H1 (cell line): ENCODE results near the gene DOK7. TPM values are rescaled to one million over a fixed set of nuclear protein-coding genes. Genes with fewer than 3 reads are reported as not detected.
A peak's percentile ranks its signal among the peaks of the same experiment; 100 is the strongest.

ENCODE experiments used
- CTCF ChIA-PET: fragments of 300-600 bp; sonication (Branson Sonifier 250); formaldehyde crosslinking; loops from one replicate; lab custom pipeline; 2021; ENCODE audit not compliant: partially characterized antibody; lab: Charles Lee
- POLR2A ChIA-PET: fragments of 300-600 bp; sonication (Branson Sonifier 250); formaldehyde crosslinking; loops from one replicate; lab custom pipeline; 2021; ENCODE audit warnings: inconsistent platforms; ENCODE audit not compliant: partially characterized antibody; lab: Charles Lee
- DNase-seq, 2 experiments: peaks; one replicate each; pipeline versions ENCODE4 v3.0.0 to v3.0.0-alpha.2; 2010 to 2022; ENCODE audit warnings: low spot score in 2 of 2, low read depth in 1 of 2, mixed read lengths in 1 of 2
- FAIRE-seq: peaks from 2 replicates; lab custom pipeline; 2011; peaks lifted over from hg19 to GRCh38; lab: Jason Lieb, UNC
- H2AFZ ChIP-seq: 2 replicates; pipeline ENCODE4 v1.8.1; 2012; ENCODE audit warnings: low read length, inconsistent platforms
- H2AK5ac ChIP-seq: 2 replicates; pipeline ENCODE4 v1.6.1; 2013; ENCODE audit warnings: low read depth, low read length
- H2BK120ac ChIP-seq: replicated peaks from 2 replicates; pipeline ENCODE3; 2013; ENCODE audit warnings: low read depth, low read length, inconsistent platforms
- H2BK12ac ChIP-seq: 2 replicates; pipeline ENCODE4 v1.6.1; 2013; ENCODE audit warnings: low read depth, low read length
- H2BK15ac ChIP-seq: 2 replicates; pipeline ENCODE4 v1.6.1; 2013; ENCODE audit warnings: low read length
- H2BK20ac ChIP-seq: 2 replicates; pipeline ENCODE4 v1.6.1; 2013; ENCODE audit warnings: low read length
- H2BK5ac ChIP-seq: 2 replicates; pipeline ENCODE4 v1.6.1; 2013; ENCODE audit warnings: low read depth, low read length
- H3K14ac ChIP-seq: 2 replicates; pipeline ENCODE4 v1.6.1; 2013; ENCODE audit warnings: inconsistent platforms; ENCODE audit not compliant: insufficient read length
- H3K18ac ChIP-seq: 2 replicates; pipeline ENCODE4 v1.6.1; 2013; ENCODE audit warnings: low read length; ENCODE audit errors: extremely low read depth
- H3K23ac ChIP-seq: 2 replicates; pipeline ENCODE4 v1.6.1; 2013; ENCODE audit warnings: inconsistent platforms; ENCODE audit not compliant: insufficient read length
- H3K23me2 ChIP-seq: 2 replicates; pipeline ENCODE4 v1.6.1; 2013; ENCODE audit warnings: low read depth, low read length
- H3K27ac ChIP-seq: 2 replicates; pipeline ENCODE4 v1.6.1; 2011; ENCODE audit warnings: low read depth, low read length, inconsistent platforms
- H3K27me3 ChIP-seq, 4 experiments: replicated peaks in 1 of 4; 1 replicate in 1 of 4; 2 replicates in 3 of 4; pipeline versions ENCODE4 v1.6.1 to v1.8.1; 2011 to 2013; ENCODE audit warnings: low read length in 3 of 4, mild to moderate bottlenecking in 3 of 4, inconsistent platforms in 2 of 4, mixed read lengths in 2 of 4, moderate library complexity in 1 of 4; ENCODE audit not compliant: control insufficient read depth in 3 of 4, insufficient read depth in 3 of 4; ENCODE audit errors: extremely low read depth in 1 of 4
- H3K36me3 ChIP-seq, 4 experiments: 2 replicates each; pipeline versions ENCODE4 v1.6.1 to v1.8.1; 2011 to 2013; ENCODE audit warnings: mild to moderate bottlenecking in 4 of 4, low read length in 3 of 4, moderate library complexity in 2 of 4, control low read depth in 1 of 4, inconsistent platforms in 1 of 4; ENCODE audit not compliant: insufficient read depth in 4 of 4, control insufficient read depth in 2 of 4
- H3K4ac ChIP-seq: replicated peaks from 2 replicates; pipeline ENCODE3; 2013; ENCODE audit warnings: low read length, low read depth, mixed read lengths, inconsistent platforms; ENCODE audit not compliant: insufficient read length
- H3K4me1 ChIP-seq, 4 experiments: replicated peaks in 1 of 4; 1 replicate in 1 of 4; 2 replicates in 3 of 4; pipeline versions ENCODE4 v1.6.1 to v1.8.1; 2011 to 2013; ENCODE audit warnings: low read length in 3 of 4, inconsistent platforms in 2 of 4, mixed read lengths in 1 of 4; ENCODE audit not compliant: insufficient read depth in 4 of 4, control insufficient read depth in 3 of 4
- H3K4me2 ChIP-seq, 2 experiments: 2 replicates each; pipeline versions ENCODE4 v1.6.1 to v1.8.1; 2011 to 2013; ENCODE audit warnings: low read depth in 2 of 2, low read length in 2 of 2, control low read depth in 1 of 2, inconsistent platforms in 1 of 2, mild to moderate bottlenecking in 1 of 2; ENCODE audit not compliant: insufficient read depth in 1 of 2
- H3K4me3 ChIP-seq, 4 experiments: fragments of 200-600, 300-600 bp in 1 of 4; sonication (generic), shearing (Covaris generic), sonication (Bioruptor Twin) in 1 of 4; 2 replicates each; pipeline versions ENCODE4 v1.5.1 to v1.8.1; 2011 to 2016; ENCODE audit warnings: low read length in 4 of 4, low read depth in 3 of 4, control low read depth in 2 of 4, inconsistent platforms in 2 of 4, mild to moderate bottlenecking in 2 of 4, mixed read lengths in 1 of 4, moderate library complexity in 1 of 4; ENCODE audit not compliant: insufficient read depth in 2 of 4; ENCODE audit errors: extremely low read depth in 1 of 4
- H3K56ac ChIP-seq: replicated peaks from 2 replicates; pipeline ENCODE3; 2013; ENCODE audit warnings: low read depth, mild to moderate bottlenecking, mixed read lengths, low read length, inconsistent platforms; ENCODE audit not compliant: insufficient read length
- H3K79me1 ChIP-seq: 2 replicates; pipeline ENCODE4 v1.6.1; 2013; ENCODE audit warnings: low read depth, low read length, control low read depth
- H3K79me2 ChIP-seq, 2 experiments: 2 replicates each; pipeline versions ENCODE4 v1.6.1 to v1.8.1; 2012 to 2013; ENCODE audit warnings: low read length in 2 of 2, mild to moderate bottlenecking in 2 of 2, inconsistent platforms in 1 of 2; ENCODE audit not compliant: insufficient read depth in 2 of 2, control insufficient read depth in 1 of 2
- H3K9ac ChIP-seq, 4 experiments: replicated peaks in 1 of 4; 1 replicate in 1 of 4; 2 replicates in 3 of 4; pipeline versions ENCODE4 v1.6.1 to v1.8.1; 2011 to 2013; ENCODE audit warnings: low read depth in 3 of 4, low read length in 3 of 4, control low read depth in 2 of 4, mild to moderate bottlenecking in 2 of 4, moderate library complexity in 2 of 4, inconsistent platforms in 1 of 4; ENCODE audit errors: extremely low read depth in 1 of 4
- H3K9me3 ChIP-seq, 2 experiments: 2 replicates each; pipeline versions ENCODE4 v1.6.1 to v1.8.1; 2012 to 2013; ENCODE audit warnings: mild to moderate bottlenecking in 2 of 2, moderate library complexity in 2 of 2, control low read depth in 1 of 2, inconsistent platforms in 1 of 2, low read depth in 1 of 2, low read length in 1 of 2, mixed read lengths in 1 of 2; ENCODE audit not compliant: insufficient read depth in 2 of 2
- H4K20me1 ChIP-seq, 2 experiments: replicated peaks in 1 of 2; 2 replicates each; pipeline versions ENCODE3 to v1.8.1; 2011 to 2013; ENCODE audit warnings: inconsistent platforms in 2 of 2, low read length in 2 of 2, mild to moderate bottlenecking in 1 of 2; ENCODE audit not compliant: insufficient read depth in 2 of 2, control insufficient read depth in 1 of 2
- H4K5ac ChIP-seq: 2 replicates; pipeline ENCODE4 v1.6.1; 2013; ENCODE audit warnings: low read length, low read depth, mixed read lengths, inconsistent platforms; ENCODE audit not compliant: insufficient read length
- H4K8ac ChIP-seq: 2 replicates; pipeline ENCODE4 v1.8.0; 2013; ENCODE audit warnings: mild to moderate bottlenecking, moderate library complexity, low read length, inconsistent platforms; ENCODE audit not compliant: insufficient read depth; ENCODE audit errors: extremely low read depth
- H4K91ac ChIP-seq: replicated peaks from 2 replicates; pipeline ENCODE3; 2013; ENCODE audit warnings: low read length, mixed read lengths, inconsistent platforms; ENCODE audit not compliant: insufficient read length
- BACH1 ChIP-seq: IDR thresholded peaks from 2 replicates; pipeline ENCODE4 v1.6.1; 2012; ENCODE audit warnings: low read length, improper control_type of control experiment
- CHD2 ChIP-seq: IDR thresholded peaks from 2 replicates; pipeline ENCODE4 v1.6.1; 2012; ENCODE audit warnings: low read length, improper control_type of control experiment
- CREB1 ChIP-seq: IDR thresholded peaks from 2 replicates; pipeline ENCODE4 v1.6.1; 2012; ENCODE audit warnings: inconsistent platforms
- E2F6 ChIP-seq: IDR thresholded peaks from 2 replicates; pipeline ENCODE4 v1.6.1; 2012; ENCODE audit warnings: inconsistent platforms
- JUND ChIP-seq: IDR thresholded peaks from 2 replicates; pipeline ENCODE4 v1.6.1; 2011; ENCODE audit warnings: mild to moderate bottlenecking, improper control_type of control experiment, low read length
- KDM4A ChIP-seq: IDR thresholded peaks from one replicate; pipeline ENCODE4 v1.7.1; 2012; ENCODE audit warnings: low read depth, mild to moderate bottlenecking, moderate library complexity, low read length, inconsistent platforms; ENCODE audit not compliant: severe bottlenecking
- KDM5A ChIP-seq: fragments of 200-600 bp; IDR thresholded peaks from 2 replicates; pipeline ENCODE4 v1.7.1; 2012; ENCODE audit warnings: mild to moderate bottlenecking, low read length, inconsistent platforms, mixed read lengths
- MAX ChIP-seq: IDR thresholded peaks from 2 replicates; pipeline ENCODE4 v1.6.1; 2012; ENCODE audit warnings: inconsistent platforms
- SIRT6 ChIP-seq: IDR thresholded peaks from one replicate; pipeline ENCODE4 v1.7.1; 2012; ENCODE audit warnings: low read length, inconsistent platforms
- SRF ChIP-seq: IDR thresholded peaks from 2 replicates; pipeline ENCODE4 v1.6.1; 2011; ENCODE audit warnings: mild to moderate bottlenecking, low read depth, low read length, moderate library complexity
- TAF1 ChIP-seq: IDR thresholded peaks from 2 replicates; pipeline ENCODE4 v1.6.1; 2011; ENCODE audit warnings: mild to moderate bottlenecking, low read depth, low read length
- TBP ChIP-seq: IDR thresholded peaks from 2 replicates; pipeline ENCODE4 v1.6.1; 2011; ENCODE audit warnings: low read depth, low read length, improper control_type of control experiment
- TCF12 ChIP-seq: IDR thresholded peaks from 2 replicates; pipeline ENCODE4 v1.6.1; 2011; ENCODE audit warnings: low read depth, mild to moderate bottlenecking, low read length
- USF2 ChIP-seq: IDR thresholded peaks from 2 replicates; pipeline ENCODE4 v1.6.1; 2011; ENCODE audit warnings: low read length, improper control_type of control experiment
- WGBS, 2 experiments: shearing (Covaris generic) in 1 of 2; methylation state at CpG; one replicate each; pipeline versions ENCODE4 v1.1.6 to v1.1.7; 2013 to 2015; ENCODE audit warnings: low lambda C conversion rate in 2 of 2, mixed read lengths in 2 of 2, inconsistent platforms in 1 of 2, low coverage in 1 of 2, missing lambda C conversion rate in 1 of 2; ENCODE audit not compliant: insufficient replicate concordance in 2 of 2, insufficient coverage in 1 of 2, insufficient read length in 1 of 2; ENCODE audit errors: extremely low coverage in 1 of 2, missing lambda C conversion rate in 1 of 2; 5-methylcytosine and 5-hydroxymethylcytosine counted together
- polyA plus RNA-seq, 7 experiments: library from polyadenylated mRNA; depleted of rRNA in 3 of 7; stranded (reverse) in 5 of 7; unstranded in 2 of 7; fragments of >200 nt in 5 of 7; fragments of 200-250 nt in 2 of 7; gene quantifications; 1 replicate in 5 of 7; 2 replicates in 1 of 7; 4 replicates in 1 of 7; pipeline versions ENCODE4 v1.2.1 to v1.2.3, GENCODE V29; 2011 to 2013; ENCODE audit warnings: missing spikeins in 2 of 7, mixed read lengths in 2 of 7
- total RNA-seq: library from RNA; stranded (reverse); fragmentation: NEBNext Ultra II Directional; extraction: Animal tissue kit (Norgen Biotek cat#: 25700); gene quantifications from 2 replicates; pipeline ENCODE4 v1.2.1, GENCODE V29; 2021

The DOK7 gene
- total and polyA plus RNA-seq, 2 of the 8 experiments (the other 6 are each of a cell fraction or from before 2014, with no cell fraction given) = 0.32 TPM; not detected in 1

- POLR2A ChIA-PET = interaction anchor here (1.0 kb wide), 1 partner anchor 242 kb away, joined by 3 read pairs; no protein-coding TSS in a partner anchor
- peaks cover 0 to 3% (median 1%) of the 10 kb centered on the region in 4 experiments; a peak in 1 of 8 replicates for H3K36me3 ChIP-seq
- TF ChIP-seq TCF12 (no peak), TBP (no peak), CHD2 (no peak), E2F6 (no peak), USF2 (no peak), CREB1 (no peak), SIRT6 (no peak), SRF (no peak), MAX (no peak), KDM4A (no peak), KDM5A (no peak), TAF1 (no peak), JUND (no peak), BACH1 (no peak)
Observed at GRCh38 chr4:3533423-3533820, 70.3 kb downstream of the DOK7 start.

More at GRCh38 chr4:3533423-3533820, 70.3 kb downstream of the DOK7 start:
- Histone ChIP-seq H3K9me3 (peaks cover 0 to 3% of the 10 kb centered on the region in 2 experiments; a peak in 1 of 4 replicates), H2BK5ac (no peak overlapping the region), H4K8ac (no peak overlapping the region), H3K56ac (no peak overlapping the region), H3K9ac (no peak overlapping the region), H3K18ac (no peak overlapping the region), H2BK20ac (no peak overlapping the region), H4K91ac (no peak overlapping the region), H3K4ac (no peak overlapping the region), H2AFZ (no peak overlapping the region), H3K27me3 (peaks cover 1 to 18% (median 13%) of the 10 kb centered on the region in 4 experiments; a peak in 5 of 7 replicates), H3K14ac (no peak overlapping the region), H4K5ac (no peak overlapping the region), H3K4me2 (peak overlapping the region in 1 of 2 experiments; percentile 92; a peak in 2 of 4 replicates), H2BK15ac (no peak overlapping the region), H3K79me1 (peaks cover 7% of the 10 kb centered on the region), H4K20me1 (peaks cover 12 to 27% of the 10 kb centered on the region in 2 experiments), H2BK120ac (no peak overlapping the region), H3K23ac (no peak overlapping the region), H3K4me3 (no peak overlapping the region; a peak in 1 of 8 replicates), H3K27ac (no peak overlapping the region), H3K23me2 (peaks cover 12% of the 10 kb centered on the region), H2BK12ac (no peak overlapping the region), H3K4me1 (peaks cover 3 to 17% (median 10%) of the 10 kb centered on the region in 4 experiments), H2AK5ac (no peak overlapping the region), H3K79me2 (peaks cover 0 to 26% of the 10 kb centered on the region in 2 experiments; a peak in 1 of 4 replicates)
- WGBS, 2 experiments = 88% methylated on average over 7 of the region's 7 CpGs; no CpG with 5 or more reads in 1 of the 2 experiments
- no peak for DNase-seq
- CTCF ChIA-PET = no interaction called here
- FAIRE-seq = no peak
